ENCODE measurements around the gene NMNAT3.

The NMNAT3 gene

DNA sequence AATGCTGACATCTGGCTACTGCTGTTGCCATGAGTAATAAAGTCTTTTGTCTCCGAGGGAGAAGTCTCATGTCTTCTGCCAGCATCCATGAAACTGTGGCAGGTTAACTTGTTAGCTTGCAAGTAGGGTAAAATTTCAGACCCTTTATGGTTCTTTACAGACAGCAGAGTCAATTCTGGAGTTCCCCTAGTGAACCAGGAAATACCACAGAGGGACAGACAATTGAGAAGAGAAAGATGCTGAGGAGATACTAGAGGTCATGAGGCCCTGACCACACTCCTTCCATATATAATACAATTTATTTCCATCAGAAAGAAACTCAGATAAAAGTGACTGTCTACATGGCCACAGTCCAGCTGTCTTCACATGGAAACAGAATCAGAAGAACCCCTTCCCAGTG lies 38.1 kb downstream of the NMNAT3 start:
- Histone ChIP-seq H3K4me1 (ENCODE audit: low read depth, poor library complexity, severe bottlenecking) (peaks cover 48% of the 10 kb centered on the region), H3K4me3 (IDR thresholded peaks at IDR 0.05; ENCODE audit: insufficient read depth, low read depth, low read length) (no peak overlapping the region), H3K79me2 (ENCODE audit: insufficient read depth, low read depth) (no peaks in the 10 kb centered on the region), H4K20me1 (ENCODE audit: insufficient read depth) (no peaks in the 10 kb centered on the region), H3K27me3 (ENCODE audit: insufficient read depth, low read depth) (no peaks in the 10 kb centered on the region), H3K9ac (no peak overlapping the region), H3K36me3 (ENCODE audit: insufficient read depth) (no peaks in the 10 kb centered on the region), H3K4me2 (peak overlapping the region; percentile 10), H3K27ac (peak overlapping the region; percentile 39), H2AFZ (ENCODE audit: low read depth) (no peak overlapping the region)
- TF ChIP-seq, protein P1, sequence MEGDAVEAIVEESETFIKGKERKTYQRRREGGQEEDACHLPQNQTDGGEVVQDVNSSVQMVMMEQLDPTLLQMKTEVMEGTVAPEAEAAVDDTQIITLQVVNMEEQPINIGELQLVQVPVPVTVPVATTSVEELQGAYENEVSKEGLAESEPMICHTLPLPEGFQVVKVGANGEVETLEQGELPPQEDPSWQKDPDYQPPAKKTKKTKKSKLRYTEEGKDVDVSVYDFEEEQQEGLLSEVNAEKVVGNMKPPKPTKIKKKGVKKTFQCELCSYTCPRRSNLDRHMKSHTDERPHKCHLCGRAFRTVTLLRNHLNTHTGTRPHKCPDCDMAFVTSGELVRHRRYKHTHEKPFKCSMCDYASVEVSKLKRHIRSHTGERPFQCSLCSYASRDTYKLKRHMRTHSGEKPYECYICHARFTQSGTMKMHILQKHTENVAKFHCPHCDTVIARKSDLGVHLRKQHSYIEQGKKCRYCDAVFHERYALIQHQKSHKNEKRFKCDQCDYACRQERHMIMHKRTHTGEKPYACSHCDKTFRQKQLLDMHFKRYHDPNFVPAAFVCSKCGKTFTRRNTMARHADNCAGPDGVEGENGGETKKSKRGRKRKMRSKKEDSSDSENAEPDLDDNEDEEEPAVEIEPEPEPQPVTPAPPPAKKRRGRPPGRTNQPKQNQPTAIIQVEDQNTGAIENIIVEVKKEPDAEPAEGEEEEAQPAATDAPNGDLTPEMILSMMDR (conservative IDR thresholded peaks at IDR 0.05; ENCODE audit: low read depth, low read length): no peak

DNA sequence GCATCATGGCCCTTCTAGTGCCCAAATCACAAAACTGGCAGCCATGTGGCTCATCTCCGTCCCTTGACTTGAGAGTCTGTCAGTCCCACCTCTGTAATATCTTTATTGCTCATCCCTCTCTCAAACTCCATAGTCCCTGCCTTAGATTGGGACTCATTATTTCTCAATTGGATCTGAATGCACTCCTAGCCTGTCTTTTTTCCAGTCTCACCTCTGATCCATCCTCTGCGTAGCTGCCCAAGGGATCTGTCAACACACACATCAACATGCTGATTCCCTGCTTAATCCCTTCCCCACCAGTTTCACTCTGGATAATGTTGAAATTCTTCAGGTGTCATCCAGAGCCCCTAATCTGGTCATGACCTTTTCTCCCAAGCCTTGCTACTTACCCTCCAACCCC lies 39.3 kb downstream of the NMNAT3 start:
- Histone ChIP-seq H3K36me3 (ENCODE audit: insufficient read depth) (no peaks in the 10 kb centered on the region), H3K27ac (no peak overlapping the region), H3K4me1 (ENCODE audit: low read depth, poor library complexity, severe bottlenecking) (peaks cover 46% of the 10 kb centered on the region), H2AFZ (ENCODE audit: low read depth) (no peak overlapping the region), H3K27me3 (ENCODE audit: insufficient read depth, low read depth) (no peaks in the 10 kb centered on the region), H3K4me2 (no peak overlapping the region), H4K20me1 (ENCODE audit: insufficient read depth) (no peaks in the 10 kb centered on the region), H3K9ac (no peak overlapping the region), H3K4me3 (IDR thresholded peaks at IDR 0.05; ENCODE audit: insufficient read depth, low read depth, low read length) (no peak overlapping the region), H3K79me2 (ENCODE audit: insufficient read depth, low read depth) (no peaks in the 10 kb centered on the region)
- TF ChIP-seq, protein P1 (conservative IDR thresholded peaks at IDR 0.05; ENCODE audit: low read depth, low read length): no peak

DNA sequence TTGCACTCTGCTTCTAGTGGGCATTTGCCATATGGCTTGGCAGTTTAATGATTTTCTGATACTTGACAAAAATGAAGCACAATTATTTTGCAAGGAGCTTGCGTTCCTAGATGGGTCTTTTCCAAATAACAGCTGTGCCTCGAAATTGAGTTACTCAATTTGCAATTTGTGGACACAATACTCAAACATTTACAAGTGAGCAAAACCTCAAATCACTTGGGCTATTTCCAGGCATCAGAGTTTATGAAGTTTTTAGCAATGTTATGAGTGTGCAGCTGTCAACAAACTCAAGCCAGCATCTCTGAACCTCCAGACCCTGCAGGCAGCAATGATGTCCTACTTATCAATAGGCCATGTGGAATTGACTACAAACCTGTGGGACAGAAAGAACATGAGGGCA lies 41.3 kb downstream of the NMNAT3 start:
- Histone ChIP-seq H3K36me3 (ENCODE audit: insufficient read depth) (no peaks in the 10 kb centered on the region), H3K9ac (no peak overlapping the region), H2AFZ (ENCODE audit: low read depth) (no peak overlapping the region), H3K27me3 (ENCODE audit: insufficient read depth, low read depth) (no peaks in the 10 kb centered on the region), H4K20me1 (ENCODE audit: insufficient read depth) (no peaks in the 10 kb centered on the region), H3K79me2 (ENCODE audit: insufficient read depth, low read depth) (no peaks in the 10 kb centered on the region), H3K4me3 (IDR thresholded peaks at IDR 0.05; ENCODE audit: insufficient read depth, low read depth, low read length) (no peak overlapping the region), H3K4me1 (ENCODE audit: low read depth, poor library complexity, severe bottlenecking) (peaks cover 31% of the 10 kb centered on the region), H3K4me2 (no peak overlapping the region), H3K27ac (no peak overlapping the region)
- TF ChIP-seq, protein P1 (conservative IDR thresholded peaks at IDR 0.05; ENCODE audit: low read depth, low read length): no peak

DNA sequence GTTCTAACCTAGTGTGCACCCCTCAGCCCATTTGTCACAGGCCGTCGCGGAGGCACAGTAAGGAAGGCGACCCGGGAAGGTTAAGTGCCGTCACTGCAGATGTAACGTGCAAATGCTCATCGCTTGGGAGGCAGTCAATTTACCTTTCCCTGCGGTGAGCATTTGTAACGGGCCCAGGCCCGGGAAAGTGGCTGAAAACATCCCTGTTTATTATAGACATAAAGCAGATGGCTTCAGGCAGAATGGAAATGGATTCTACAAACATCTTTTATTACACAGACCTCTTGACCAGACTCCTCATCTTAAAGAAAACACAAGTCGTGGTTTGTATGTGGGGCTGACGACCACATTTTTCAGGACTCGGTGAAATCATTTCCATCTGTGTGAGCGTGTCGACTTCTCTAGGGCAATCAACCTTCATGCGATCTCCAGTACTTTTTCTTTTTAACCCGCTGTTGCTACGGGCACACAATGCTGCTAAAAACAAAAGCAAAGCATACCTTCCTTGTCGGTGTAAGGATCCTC lies 43.6 kb downstream of the NMNAT3 start:
- peaks cover 32% of the 10 kb centered on the region for H3K4me1 ChIP-seq (ENCODE audit: low read depth, poor library complexity, severe bottlenecking)
- H3K9ac ChIP-seq: no peak overlapping the region
- H3K36me3 ChIP-seq (ENCODE audit: insufficient read depth): no peaks in the 10 kb centered on the region
- no peak overlapping the region for H3K27ac ChIP-seq
- H2AFZ ChIP-seq (ENCODE audit: low read depth): no peak overlapping the region
- H3K79me2 ChIP-seq (ENCODE audit: insufficient read depth, low read depth): no peaks in the 10 kb centered on the region
- H4K20me1 ChIP-seq (ENCODE audit: insufficient read depth): no peaks in the 10 kb centered on the region
- no peaks in the 10 kb centered on the region for H3K27me3 ChIP-seq (ENCODE audit: insufficient read depth, low read depth)
- no peak overlapping the region for H3K4me2 ChIP-seq
- TF ChIP-seq, protein P1 (conservative IDR thresholded peaks at IDR 0.05; ENCODE audit: low read depth, low read length): no peak
- no peak overlapping the region for H3K4me3 ChIP-seq (IDR thresholded peaks at IDR 0.05; ENCODE audit: insufficient read depth, low read depth, low read length)
